NB4 (cell line): ENCODE data around the gene ZNF207.

Source experiments
- CTCF ChIP-seq: IDR thresholded peaks from one replicate; pipeline ENCODE4 v1.5.1; 2012; ENCODE audit warnings: low read depth, low read length
- POLR2A ChIP-seq: IDR thresholded peaks from 2 replicates; pipeline ENCODE4 v1.6.1; 2011; ENCODE audit warnings: mild to moderate bottlenecking; ENCODE audit not compliant: insufficient read length; ENCODE audit errors: extremely low read depth

GRCh38 chr17:32331243-32332040 is 18.5 kb upstream of the ZNF207 start:
- no peak for TF ChIP-seq CTCF
- no peak for TF ChIP-seq POLR2A
